MCF 10A (cell line): ENCODE measurements around the gene RTBDN. TPM values are rescaled to one million over a fixed set of nuclear protein-coding genes. Genes with fewer than 3 reads are reported as not detected.

ENCODE experiments used
- BruUV-seq: library from RNA; stranded (reverse); fragments of 400-500 nt; replicated peaks from 2 replicates; lab custom pipeline; 2021; lab: Mats Ljungman, UMichigan
- CTCF ChIA-PET: fragments of 300-600 bp; sonication (Branson Sonifier 250); formaldehyde crosslinking; extraction: SDS; loops from one replicate; lab custom pipeline; 2021; ENCODE audit warnings: antibody characterized with exemption, inconsistent platforms; lab: Yijun Ruan, JAX
- POLR2A ChIA-PET: fragments of 300-600, 350-650 bp; sonication (Branson Sonifier 250); formaldehyde crosslinking; extraction: SDS; loops from one replicate; lab custom pipeline; 2020; ENCODE audit warnings: antibody characterized with exemption, inconsistent platforms; lab: Yijun Ruan, JAX
- DNase-seq: peaks from one replicate; pipeline ENCODE4 v3.0.0-alpha.2; 2018; ENCODE audit not compliant: unreplicated experiment
- H3K27ac Mint-ChIP-seq: one replicate; pipeline ENCODE4 v1.8.0; 2022; ENCODE audit warnings: mild to moderate bottlenecking, low read depth, mixed read lengths; ENCODE audit not compliant: unreplicated experiment
- H3K27me3 Mint-ChIP-seq: one replicate; pipeline ENCODE4 v1.8.0; 2022; ENCODE audit warnings: mixed read lengths; ENCODE audit not compliant: insufficient read depth, unreplicated experiment
- H3K36me3 Mint-ChIP-seq: one replicate; pipeline ENCODE4 v1.8.0; 2022; ENCODE audit warnings: mild to moderate bottlenecking, moderate library complexity, mixed read lengths; ENCODE audit not compliant: insufficient read depth, unreplicated experiment
- H3K4me1 Mint-ChIP-seq: one replicate; pipeline ENCODE4 v1.8.0; 2022; ENCODE audit warnings: mixed read lengths; ENCODE audit not compliant: insufficient read depth, unreplicated experiment
- H3K4me3 Mint-ChIP-seq: one replicate; pipeline ENCODE4 v1.8.0; 2022; ENCODE audit warnings: mild to moderate bottlenecking, moderate library complexity, mixed read lengths; ENCODE audit not compliant: unreplicated experiment
- H3K9me3 Mint-ChIP-seq: one replicate; pipeline ENCODE4 v1.8.0; 2022; ENCODE audit warnings: mixed read lengths; ENCODE audit not compliant: unreplicated experiment
- CTCF ChIP-seq: fragments of 200-600 bp; IDR thresholded peaks from one replicate; pipeline ENCODE4 v1.8.0; 2022; ENCODE audit warnings: antibody characterized with exemption, mild to moderate bottlenecking; ENCODE audit not compliant: unreplicated experiment
- intact Hi-C: fragments of 100-400 bp; cut with micrococcal nuclease; formaldehyde crosslinking; loops from 2 replicates; pipeline ENCODE4 v1.14.1; 2022
- total RNA-seq: library from RNA; stranded (reverse); gene quantifications from 2 replicates; pipeline ENCODE4 v1.2.3, GENCODE V29; 2022

The RTBDN gene
- total RNA-seq, 1 experiment from 2014 or later, result not detected

GRCh38 chr19:12792051-12792852 lies 42.1 kb downstream of the RTBDN start:
- H3K4me3 Mint-ChIP-seq, result peak overlapping the region; percentile 94
- H3K27ac Mint-ChIP-seq, result peak overlapping the region; percentile 95
- intact Hi-C loops, result loop anchor here (5.0 kb wide), 1 partner anchor 70 kb away; the partner anchor contains the start of gene TNPO2
- no peak for TF ChIP-seq CTCF
- BruUV-seq, result TSS peak; percentile 67
- POLR2A ChIA-PET, result interaction anchor here (0.6 to 8.4 kb wide), 28 partner anchors 9 to 1725 kb away, joined by 3 to 410 read pairs (median 7); partner anchors contain the start of genes CALR, DNASE2, GCDH and GET3
- peaks cover 43% of the 10 kb centered on the region for H3K4me1 Mint-ChIP-seq
- DNase-seq, result peak; percentile 63
- CTCF ChIA-PET, result interaction anchor here (0.6 to 14.5 kb wide), 11 partner anchors 9 to 146 kb away, joined by 3 to 307 read pairs (median 3); partner anchors contain the start of gene HOOK2
- no peaks in the 10 kb centered on the region for H3K27me3 Mint-ChIP-seq
- H3K36me3 Mint-ChIP-seq, result peaks cover 64% of the 10 kb centered on the region
- H3K9me3 Mint-ChIP-seq, result no peaks in the 10 kb centered on the region

GRCh38 chr19:12791345-12792050 lies 42.9 kb downstream of the RTBDN start, which contains the start of gene JUNB:
JUNB (plus strand) TSS chr19:12791486; CDS start chr19:12791772, 286 bp downstream.
- intact Hi-C loops, result loop anchor here (5.0 kb wide), 1 partner anchor 69 kb away; the partner anchor contains the start of gene TNPO2
- Mint-ChIP-seq H3K9me3 (no peaks in the 10 kb centered on the region), H3K27me3 (no peaks in the 10 kb centered on the region), H3K36me3 (peaks cover 60% of the 10 kb centered on the region), H3K4me1 (peaks cover 41% of the 10 kb centered on the region), H3K27ac (peak within 1 kb of the TSS; percentile 95), H3K4me3 (peak within 1 kb of the TSS; percentile 94)
- TF ChIP-seq CTCF, result no peak
- CTCF ChIA-PET, result interaction anchor here (0.6 to 14.5 kb wide), 7 partner anchors 16 to 146 kb away, joined by 3 to 307 read pairs (median 4); partner anchors contain the start of gene HOOK2
- DNase-seq, result peak; percentile 98
- no TSS peak for BruUV-seq
- POLR2A ChIA-PET, result interaction anchor here (0.6 to 8.4 kb wide), 28 partner anchors 8 to 1055 kb away, joined by 3 to 410 read pairs (median 6); partner anchors contain the start of genes CALR, DNASE2, GET3 and HOOK2

GRCh38 chr19:12790628-12791344 lies 43.6 kb downstream of the RTBDN start:
- peaks cover 55% of the 10 kb centered on the region for H3K36me3 Mint-ChIP-seq
- BruUV-seq, result no TSS peak
- H3K27ac Mint-ChIP-seq, result peak overlapping the region; percentile 95
- H3K4me3 Mint-ChIP-seq, result peak overlapping the region; percentile 94
- H3K27me3 Mint-ChIP-seq, result no peaks in the 10 kb centered on the region
- CTCF ChIA-PET, result interaction anchor here (0.5 to 14.5 kb wide), 6 partner anchors 15 to 364 kb away, joined by 3 to 307 read pairs (median 5); partner anchors contain the start of gene HOOK2
- POLR2A ChIA-PET, result interaction anchor here (0.6 to 8.4 kb wide), 17 partner anchors 7 to 1056 kb away, joined by 3 to 410 read pairs (median 6); partner anchors contain the start of genes GET3, HOOK2, PRDX2 and RNASEH2A
- DNase-seq, result no peak
- TF ChIP-seq CTCF, result no peak
- peaks cover 34% of the 10 kb centered on the region for H3K4me1 Mint-ChIP-seq
- intact Hi-C loops, result loop anchor here (1.0 to 5.0 kb wide), 2 partner anchors 12 to 68 kb away; partner anchors contain the start of gene TNPO2
- H3K9me3 Mint-ChIP-seq, result no peaks in the 10 kb centered on the region
